ENCODE data around the gene CALHM1. TPM values are rescaled to one million over a fixed set of nuclear protein-coding genes. Genes with fewer than 3 reads are reported as not detected.

The CALHM1 gene
- polyA plus RNA-seq, 2 donors: not detected

DNA sequence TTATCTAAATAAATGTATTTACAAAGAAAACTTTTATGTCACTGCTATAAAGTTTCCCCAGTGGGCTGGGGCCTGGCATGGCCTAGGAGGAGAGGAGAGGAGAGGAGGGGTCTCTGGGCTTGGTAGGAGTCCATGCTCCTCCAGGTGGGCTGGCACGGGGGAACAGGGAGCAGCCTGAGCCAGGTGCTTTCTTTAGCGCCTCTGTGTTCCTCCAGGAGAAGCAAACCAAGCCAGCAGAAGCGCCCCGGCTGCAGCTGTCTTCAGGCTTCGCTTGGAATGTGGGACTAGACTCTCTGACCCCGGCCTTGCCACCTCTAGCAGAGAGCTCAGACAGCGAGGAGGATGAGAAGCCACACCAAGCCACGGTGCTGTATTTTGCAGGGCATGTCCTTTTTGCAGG lies 17.1 kb downstream of the CALHM1 start:
- Histone ChIP-seq H3K4me1 (ENCODE audit: control insufficient read depth in 2 of 2, insufficient read depth in 2 of 2, low read length in 1 of 2) (no peaks in the 10 kb centered on the region), H3K27ac (ENCODE audit: low read depth in 2 of 2, low read length in 1 of 2) (no peak overlapping the region), H3K4me3 (ENCODE audit: low read depth in 1 of 2, low read length in 2 of 2) (no peak overlapping the region), H3K9me3 (ENCODE audit: control insufficient read depth in 2 of 2, insufficient read depth in 1 of 2, low read depth in 1 of 2, low read length in 1 of 2) (no peaks in the 10 kb centered on the region), H3K36me3 (ENCODE audit: control insufficient read depth in 2 of 2, insufficient read depth in 2 of 2, low read length in 1 of 2) (peaks cover 12 to 49% of the 10 kb centered on the region in 2 donors), H3K27me3 (ENCODE audit: control insufficient read depth in 1 of 2, insufficient read depth in 2 of 2, low read length in 2 of 2) (no peaks in the 10 kb centered on the region)
- 79 to 82% methylated on average over 8 of the region's 8 CpGs for WGBS, 2 donors

GRCh38 chr10:103441206-103441605 lies 17.5 kb downstream of the CALHM1 start:
- 92% methylated on average over 8 of the region's 8 CpGs for WGBS, 2 donors
- H3K4me1 ChIP-seq (ENCODE audit: control insufficient read depth in 2 of 2, insufficient read depth in 2 of 2, low read length in 1 of 2): no peaks in the 10 kb centered on the region
- H3K27ac ChIP-seq (ENCODE audit: low read depth in 2 of 2, low read length in 1 of 2): no peak overlapping the region
- no peaks in the 10 kb centered on the region for H3K27me3 ChIP-seq (ENCODE audit: control insufficient read depth in 1 of 2, insufficient read depth in 2 of 2, low read length in 2 of 2)
- peaks cover 16 to 51% of the 10 kb centered on the region in 2 donors for H3K36me3 ChIP-seq (ENCODE audit: control insufficient read depth in 2 of 2, insufficient read depth in 2 of 2, low read length in 1 of 2)
- H3K9me3 ChIP-seq (ENCODE audit: control insufficient read depth in 2 of 2, insufficient read depth in 1 of 2, low read depth in 1 of 2, low read length in 1 of 2): no peaks in the 10 kb centered on the region
- no peak overlapping the region for H3K4me3 ChIP-seq (ENCODE audit: low read depth in 1 of 2, low read length in 2 of 2)

- Histone ChIP-seq H3K27me3 (ENCODE audit: control insufficient read depth in 1 of 2, insufficient read depth in 2 of 2, low read length in 2 of 2) (no peaks in the 10 kb centered on the region), H3K36me3 (ENCODE audit: control insufficient read depth in 2 of 2, insufficient read depth in 2 of 2, low read length in 1 of 2) (peaks cover 11 to 54% of the 10 kb centered on the region in 2 donors), H3K4me3 (ENCODE audit: low read depth in 1 of 2, low read length in 2 of 2) (no peak overlapping the region), H3K9me3 (ENCODE audit: control insufficient read depth in 2 of 2, insufficient read depth in 1 of 2, low read depth in 1 of 2, low read length in 1 of 2) (no peaks in the 10 kb centered on the region), H3K27ac (ENCODE audit: low read depth in 2 of 2, low read length in 1 of 2) (no peak overlapping the region), H3K4me1 (ENCODE audit: control insufficient read depth in 2 of 2, insufficient read depth in 2 of 2, low read length in 1 of 2) (no peaks in the 10 kb centered on the region)
- WGBS, 2 donors: 94 to 97% methylated on average over 11 to 14 of the region's 14 CpGs
Observed at GRCh38 chr10:103440416-103440815, 18.3 kb downstream of the CALHM1 start.

DNA sequence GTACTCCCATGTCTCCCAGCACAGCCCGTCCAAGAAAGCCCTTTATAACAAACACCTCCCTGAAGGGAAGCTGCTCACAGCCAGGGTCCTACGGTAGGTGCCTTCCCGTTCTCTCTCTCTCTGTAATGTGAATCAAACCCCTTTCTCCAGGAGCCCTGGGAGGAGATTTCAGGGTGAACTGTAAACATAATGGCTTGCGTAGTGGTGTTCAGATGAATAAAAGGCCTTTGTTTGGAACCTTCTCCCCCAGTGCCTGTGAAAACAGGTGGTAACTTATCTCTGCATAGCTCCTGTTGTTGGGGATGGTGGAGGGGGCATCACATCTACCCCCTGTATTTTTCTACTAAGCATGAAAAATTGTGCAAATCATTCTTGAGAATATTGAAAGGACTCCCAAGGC lies 18.9 kb downstream of the CALHM1 start:
- no peaks in the 10 kb centered on the region for H3K4me1 ChIP-seq (ENCODE audit: control insufficient read depth in 2 of 2, insufficient read depth in 2 of 2, low read length in 1 of 2)
- no peaks in the 10 kb centered on the region for H3K27me3 ChIP-seq (ENCODE audit: control insufficient read depth in 1 of 2, insufficient read depth in 2 of 2, low read length in 2 of 2)
- no peaks in the 10 kb centered on the region for H3K9me3 ChIP-seq (ENCODE audit: control insufficient read depth in 2 of 2, insufficient read depth in 1 of 2, low read depth in 1 of 2, low read length in 1 of 2)
- no peak overlapping the region for H3K4me3 ChIP-seq (ENCODE audit: low read depth in 1 of 2, low read length in 2 of 2)
- 87 to 92% methylated on average over 4 of the region's 4 CpGs for WGBS, 2 donors
- no peak overlapping the region for H3K27ac ChIP-seq (ENCODE audit: low read depth in 2 of 2, low read length in 1 of 2)
- H3K36me3 ChIP-seq (ENCODE audit: control insufficient read depth in 2 of 2, insufficient read depth in 2 of 2, low read length in 1 of 2): peaks cover 11 to 50% of the 10 kb centered on the region in 2 donors

- Histone ChIP-seq H3K9me3 (ENCODE audit: control insufficient read depth in 2 of 2, insufficient read depth in 1 of 2, low read depth in 1 of 2, low read length in 1 of 2) (no peaks in the 10 kb centered on the region), H3K4me3 (ENCODE audit: low read depth in 1 of 2, low read length in 2 of 2) (no peak overlapping the region), H3K36me3 (ENCODE audit: control insufficient read depth in 2 of 2, insufficient read depth in 2 of 2, low read length in 1 of 2) (peaks cover 19 to 38% of the 10 kb centered on the region in 2 donors), H3K4me1 (ENCODE audit: control insufficient read depth in 2 of 2, insufficient read depth in 2 of 2, low read length in 1 of 2) (no peaks in the 10 kb centered on the region), H3K27ac (ENCODE audit: low read depth in 2 of 2, low read length in 1 of 2) (no peak overlapping the region), H3K27me3 (ENCODE audit: control insufficient read depth in 1 of 2, insufficient read depth in 2 of 2, low read length in 2 of 2) (no peaks in the 10 kb centered on the region)
- 70 to 80% methylated on average over 2 of the region's 2 CpGs for WGBS, 2 donors
Observed at GRCh38 chr10:103433858-103434257, 24.8 kb downstream of the CALHM1 start.

DNA sequence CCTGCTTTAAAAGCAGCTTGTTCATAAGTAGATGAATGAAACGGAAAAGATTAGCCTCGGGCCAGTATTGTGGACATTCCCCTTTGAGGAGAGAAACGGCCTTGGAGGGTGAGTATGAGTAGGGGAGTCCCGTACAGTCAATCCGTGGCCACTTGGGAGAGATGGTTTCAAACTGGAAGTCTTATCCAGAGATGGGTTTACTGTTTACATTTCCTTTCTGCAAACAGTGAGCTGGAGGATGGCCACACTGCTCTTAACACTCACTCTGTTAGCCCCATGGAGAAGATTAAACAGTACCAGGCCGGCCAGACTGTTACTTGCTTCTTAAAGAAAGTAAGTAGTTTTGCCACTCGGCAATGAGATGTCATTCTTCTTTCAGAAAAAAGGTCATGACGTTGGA lies 26.8 kb downstream of the CALHM1 start:
- Histone ChIP-seq H3K9me3 (ENCODE audit: control insufficient read depth in 2 of 2, insufficient read depth in 1 of 2, low read depth in 1 of 2, low read length in 1 of 2) (no peaks in the 10 kb centered on the region), H3K36me3 (ENCODE audit: control insufficient read depth in 2 of 2, insufficient read depth in 2 of 2, low read length in 1 of 2) (peaks cover 19 to 34% of the 10 kb centered on the region in 2 donors), H3K27ac (ENCODE audit: low read depth in 2 of 2, low read length in 1 of 2) (no peak overlapping the region), H3K4me1 (ENCODE audit: control insufficient read depth in 2 of 2, insufficient read depth in 2 of 2, low read length in 1 of 2) (no peaks in the 10 kb centered on the region), H3K4me3 (ENCODE audit: low read depth in 1 of 2, low read length in 2 of 2) (no peak overlapping the region), H3K27me3 (ENCODE audit: control insufficient read depth in 1 of 2, insufficient read depth in 2 of 2, low read length in 2 of 2) (no peaks in the 10 kb centered on the region)
- 58 to 62% methylated on average over 8 of the region's 8 CpGs for WGBS, 2 donors

DNA sequence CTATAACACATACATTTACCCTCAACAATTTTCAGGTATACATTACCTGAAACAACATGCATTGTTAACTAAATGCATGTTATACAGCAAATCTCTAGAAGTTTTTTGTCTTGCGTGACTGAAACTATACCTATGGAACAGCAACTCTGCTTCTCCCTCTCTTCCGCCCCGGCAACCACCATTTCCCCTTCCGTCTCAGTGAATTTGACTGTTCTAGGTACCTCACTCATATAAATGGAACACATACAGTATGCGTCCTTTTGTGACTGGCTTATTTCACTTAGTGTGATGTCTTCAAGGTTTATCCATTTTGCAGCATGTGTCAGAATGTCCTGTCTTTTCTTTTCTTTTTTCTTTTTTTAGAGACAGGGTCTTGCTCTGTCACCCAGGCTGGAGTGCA lies 29.1 kb downstream of the CALHM1 start:
- H3K4me3 ChIP-seq (ENCODE audit: low read depth in 1 of 2, low read length in 2 of 2): no peak overlapping the region
- peaks cover 15 to 29% of the 10 kb centered on the region in 2 donors for H3K36me3 ChIP-seq (ENCODE audit: control insufficient read depth in 2 of 2, insufficient read depth in 2 of 2, low read length in 1 of 2)
- H3K9me3 ChIP-seq (ENCODE audit: control insufficient read depth in 2 of 2, insufficient read depth in 1 of 2, low read depth in 1 of 2, low read length in 1 of 2): no peaks in the 10 kb centered on the region
- no peaks in the 10 kb centered on the region for H3K4me1 ChIP-seq (ENCODE audit: control insufficient read depth in 2 of 2, insufficient read depth in 2 of 2, low read length in 1 of 2)
- 94 to 95% methylated on average over 5 of the region's 5 CpGs for WGBS, 2 donors
- H3K27me3 ChIP-seq (ENCODE audit: control insufficient read depth in 1 of 2, insufficient read depth in 2 of 2, low read length in 2 of 2): no peaks in the 10 kb centered on the region
- H3K27ac ChIP-seq (ENCODE audit: low read depth in 2 of 2, low read length in 1 of 2): no peak overlapping the region

- peaks cover 15 to 30% of the 10 kb centered on the region in 2 donors for H3K36me3 ChIP-seq (ENCODE audit: control insufficient read depth in 2 of 2, insufficient read depth in 2 of 2, low read length in 1 of 2)
- 60 to 63% methylated on average over 5 of the region's 5 CpGs for WGBS, 2 donors
Observed at GRCh38 chr10:103428989-103429643, 29.6 kb downstream of the CALHM1 start.

GRCh38 chr10:103427866-103428265 lies 30.8 kb downstream of the CALHM1 start:
- no peaks in the 10 kb centered on the region for H3K4me1 ChIP-seq (ENCODE audit: control insufficient read depth in 2 of 2, insufficient read depth in 2 of 2, low read length in 1 of 2)
- H3K9me3 ChIP-seq (ENCODE audit: control insufficient read depth in 2 of 2, insufficient read depth in 1 of 2, low read depth in 1 of 2, low read length in 1 of 2): no peaks in the 10 kb centered on the region
- no peak overlapping the region for H3K4me3 ChIP-seq (ENCODE audit: low read depth in 1 of 2, low read length in 2 of 2)
- no peaks in the 10 kb centered on the region for H3K27me3 ChIP-seq (ENCODE audit: control insufficient read depth in 1 of 2, insufficient read depth in 2 of 2, low read length in 2 of 2)
- 92 to 94% methylated on average over 9 of the region's 9 CpGs for WGBS, 2 donors
- H3K36me3 ChIP-seq (ENCODE audit: control insufficient read depth in 2 of 2, insufficient read depth in 2 of 2, low read length in 1 of 2): peaks cover 18 to 36% of the 10 kb centered on the region in 2 donors
- H3K27ac ChIP-seq (ENCODE audit: low read depth in 2 of 2, low read length in 1 of 2): no peak overlapping the region

More at GRCh38 chr10:103428989-103429643, 29.6 kb downstream of the CALHM1 start:
- Histone ChIP-seq H3K4me1 (ENCODE audit: control insufficient read depth in 2 of 2, insufficient read depth in 2 of 2, low read length in 1 of 2) (no peaks in the 10 kb centered on the region), H3K4me3 (ENCODE audit: low read depth in 1 of 2, low read length in 2 of 2) (no peak overlapping the region), H3K27me3 (ENCODE audit: control insufficient read depth in 1 of 2, insufficient read depth in 2 of 2, low read length in 2 of 2) (no peaks in the 10 kb centered on the region), H3K9me3 (ENCODE audit: control insufficient read depth in 2 of 2, insufficient read depth in 1 of 2, low read depth in 1 of 2, low read length in 1 of 2) (no peaks in the 10 kb centered on the region), H3K27ac (ENCODE audit: low read depth in 2 of 2, low read length in 1 of 2) (no peak overlapping the region)

- H3K9me3 ChIP-seq (ENCODE audit: control insufficient read depth in 2 of 2, insufficient read depth in 1 of 2, low read depth in 1 of 2, low read length in 1 of 2): no peaks in the 10 kb centered on the region
- H3K4me3 ChIP-seq (ENCODE audit: low read depth in 1 of 2, low read length in 2 of 2): no peak overlapping the region
- no peaks in the 10 kb centered on the region for H3K4me1 ChIP-seq (ENCODE audit: control insufficient read depth in 2 of 2, insufficient read depth in 2 of 2, low read length in 1 of 2)
- H3K27me3 ChIP-seq (ENCODE audit: control insufficient read depth in 1 of 2, insufficient read depth in 2 of 2, low read length in 2 of 2): no peaks in the 10 kb centered on the region
- 84 to 87% methylated on average over 5 of the region's 5 CpGs for WGBS, 2 donors
- no peak overlapping the region for H3K27ac ChIP-seq (ENCODE audit: low read depth in 2 of 2, low read length in 1 of 2)
- peaks cover 22 to 47% of the 10 kb centered on the region in 2 donors for H3K36me3 ChIP-seq (ENCODE audit: control insufficient read depth in 2 of 2, insufficient read depth in 2 of 2, low read length in 1 of 2)
Observed at GRCh38 chr10:103423748-103424147, 35.0 kb downstream of the CALHM1 start.
